ENCODE results near the gene MAGI1. TPM values are rescaled to one million over a fixed set of nuclear protein-coding genes. Genes with fewer than 3 reads are reported as not detected.

Gene MAGI1
- total RNA-seq, 3 donors from 2014 or later (not counting 1 experiment from before 2014, with no cell fraction given), result not detected

- 91% methylated on average over 6 of the region's 6 CpGs for WGBS (ENCODE audit: insufficient coverage)
- Mint-ChIP-seq H3K9me3 (peaks cover 6 to 11% of the 10 kb centered on the region in 2 donors), H3K27ac (no peak overlapping the region), H3K27me3 (ENCODE audit: low read depth in 2 of 2) (no peaks in the 10 kb centered on the region), H3K36me3 (no peaks in the 10 kb centered on the region), H3K4me1 (no peaks in the 10 kb centered on the region), H3K4me3 (no peak overlapping the region)
- ATAC-seq (no peak), DNase-seq (no peak)
- H3K9me3 ChIP-seq (ENCODE audit: control insufficient read depth, insufficient read depth, low read length), result peaks cover 3% of the 10 kb centered on the region
- H3K27ac ChIP-seq (ENCODE audit: low read length), result no peak overlapping the region
- no peaks in the 10 kb centered on the region for H3K27me3 ChIP-seq (ENCODE audit: control insufficient read depth, insufficient read depth, low read length)
- intact Hi-C loops (cut with micrococcal nuclease), result no loop called here
- no peak overlapping the region for H3K4me3 ChIP-seq (ENCODE audit: low read length)
- no peaks in the 10 kb centered on the region for H3K4me1 ChIP-seq (ENCODE audit: control insufficient read depth, insufficient read depth, low read length)
- H3K36me3 ChIP-seq (ENCODE audit: control insufficient read depth, insufficient read depth, low read length), result no peaks in the 10 kb centered on the region
- TF ChIP-seq CTCF (IDR thresholded peaks at IDR 0.05), result no peak
These were observed 506.0 kb downstream of the MAGI1 start for GRCh38 chr3:65532749-65533148.

- Histone ChIP-seq H3K27ac (ENCODE audit: low read length) (no peak overlapping the region), H3K27me3 (ENCODE audit: control insufficient read depth, insufficient read depth, low read length) (no peaks in the 10 kb centered on the region), H3K36me3 (ENCODE audit: control insufficient read depth, insufficient read depth, low read length) (no peaks in the 10 kb centered on the region), H3K4me3 (ENCODE audit: low read length) (no peak overlapping the region), H3K9me3 (ENCODE audit: control insufficient read depth, insufficient read depth, low read length) (peaks cover 3% of the 10 kb centered on the region), H3K4me1 (ENCODE audit: control insufficient read depth, insufficient read depth, low read length) (no peaks in the 10 kb centered on the region)
- 98% methylated on average over 4 of the region's 4 CpGs for WGBS (ENCODE audit: insufficient coverage)
- peaks cover 5 to 9% of the 10 kb centered on the region in 2 donors for H3K9me3 Mint-ChIP-seq
- no peak for ATAC-seq
- no peaks in the 10 kb centered on the region for H3K4me1 Mint-ChIP-seq
- H3K36me3 Mint-ChIP-seq, result no peaks in the 10 kb centered on the region
- H3K4me3 Mint-ChIP-seq, result no peak overlapping the region
- DNase-seq, result no peak
- H3K27ac Mint-ChIP-seq, result no peak overlapping the region
- intact Hi-C loops (cut with micrococcal nuclease), result no loop called here
- TF ChIP-seq CTCF (IDR thresholded peaks at IDR 0.05), result no peak
- H3K27me3 Mint-ChIP-seq (ENCODE audit: low read depth in 2 of 2), result no peaks in the 10 kb centered on the region
These were observed 506.5 kb downstream of the MAGI1 start for GRCh38 chr3:65532215-65532614.

GRCh38 chr3:65531499-65531898 lies 507.2 kb downstream of the MAGI1 start:
- Histone ChIP-seq H3K27ac (ENCODE audit: low read length) (no peak overlapping the region), H3K4me1 (ENCODE audit: control insufficient read depth, insufficient read depth, low read length) (no peaks in the 10 kb centered on the region), H3K9me3 (ENCODE audit: control insufficient read depth, insufficient read depth, low read length) (peaks cover 3% of the 10 kb centered on the region), H3K4me3 (ENCODE audit: low read length) (no peak overlapping the region), H3K27me3 (ENCODE audit: control insufficient read depth, insufficient read depth, low read length) (no peaks in the 10 kb centered on the region), H3K36me3 (ENCODE audit: control insufficient read depth, insufficient read depth, low read length) (no peaks in the 10 kb centered on the region)
- 45% methylated on average over 1 of the region's 1 CpG for WGBS (ENCODE audit: insufficient coverage)
- TF ChIP-seq CTCF (IDR thresholded peaks at IDR 0.05), result no peak
- ATAC-seq (no peak), DNase-seq (no peak)
- Mint-ChIP-seq H3K27me3 (ENCODE audit: low read depth in 2 of 2) (no peaks in the 10 kb centered on the region), H3K4me3 (no peak overlapping the region), H3K36me3 (no peaks in the 10 kb centered on the region), H3K4me1 (no peaks in the 10 kb centered on the region), H3K27ac (no peak overlapping the region), H3K9me3 (peaks cover 2 to 7% of the 10 kb centered on the region in 2 donors)
- intact Hi-C loops (cut with micrococcal nuclease), result no loop called here

GRCh38 chr3:65526656-65527055 lies 512.1 kb downstream of the MAGI1 start:
- Mint-ChIP-seq H3K27me3 (ENCODE audit: low read depth in 2 of 2) (no peaks in the 10 kb centered on the region), H3K27ac (no peak overlapping the region), H3K36me3 (no peaks in the 10 kb centered on the region), H3K4me1 (no peaks in the 10 kb centered on the region), H3K9me3 (peaks cover 0 to 6% of the 10 kb centered on the region in 2 donors), H3K4me3 (no peak overlapping the region)
- WGBS (ENCODE audit: insufficient coverage), result 85% methylated on average over 3 of the region's 3 CpGs
- no peak for TF ChIP-seq CTCF (IDR thresholded peaks at IDR 0.05)
- Histone ChIP-seq H3K4me3 (ENCODE audit: low read length) (no peak overlapping the region), H3K27ac (ENCODE audit: low read length) (no peak overlapping the region), H3K27me3 (ENCODE audit: control insufficient read depth, insufficient read depth, low read length) (no peaks in the 10 kb centered on the region), H3K4me1 (ENCODE audit: control insufficient read depth, insufficient read depth, low read length) (no peaks in the 10 kb centered on the region), H3K36me3 (ENCODE audit: control insufficient read depth, insufficient read depth, low read length) (no peaks in the 10 kb centered on the region), H3K9me3 (ENCODE audit: control insufficient read depth, insufficient read depth, low read length) (peaks cover 3% of the 10 kb centered on the region)
- intact Hi-C loops (cut with micrococcal nuclease), result no loop called here
- ATAC-seq (no peak), DNase-seq (no peak)

All from natural killer cell (primary cell).